Ovary (tissue), 3 donors: ENCODE results near the gene PRPF19.

Source experiments
- POLR2A ChIP-seq: fragments of 450-650 bp; IDR thresholded peaks from one replicate; pipeline ENCODE4 v1.6.1; 2017; ENCODE audit warnings: antibody characterized with exemption, mild to moderate bottlenecking, moderate library complexity
- TF ChIP-seq, protein P1 (sequence below), 3 donors: fragments of 450-650 bp in 2 of 3; fragments of 200-600 bp in 1 of 3; IDR thresholded peaks; one replicate each; pipeline versions ENCODE4 v1.5.1 to v1.8.0; 2016 to 2022; ENCODE audit warnings: antibody characterized with exemption in 3 of 3, mild to moderate bottlenecking in 1 of 3
- donor health status: DM: no; HTN: no; CAD: no.

- TF ChIP-seq, protein P1, sequence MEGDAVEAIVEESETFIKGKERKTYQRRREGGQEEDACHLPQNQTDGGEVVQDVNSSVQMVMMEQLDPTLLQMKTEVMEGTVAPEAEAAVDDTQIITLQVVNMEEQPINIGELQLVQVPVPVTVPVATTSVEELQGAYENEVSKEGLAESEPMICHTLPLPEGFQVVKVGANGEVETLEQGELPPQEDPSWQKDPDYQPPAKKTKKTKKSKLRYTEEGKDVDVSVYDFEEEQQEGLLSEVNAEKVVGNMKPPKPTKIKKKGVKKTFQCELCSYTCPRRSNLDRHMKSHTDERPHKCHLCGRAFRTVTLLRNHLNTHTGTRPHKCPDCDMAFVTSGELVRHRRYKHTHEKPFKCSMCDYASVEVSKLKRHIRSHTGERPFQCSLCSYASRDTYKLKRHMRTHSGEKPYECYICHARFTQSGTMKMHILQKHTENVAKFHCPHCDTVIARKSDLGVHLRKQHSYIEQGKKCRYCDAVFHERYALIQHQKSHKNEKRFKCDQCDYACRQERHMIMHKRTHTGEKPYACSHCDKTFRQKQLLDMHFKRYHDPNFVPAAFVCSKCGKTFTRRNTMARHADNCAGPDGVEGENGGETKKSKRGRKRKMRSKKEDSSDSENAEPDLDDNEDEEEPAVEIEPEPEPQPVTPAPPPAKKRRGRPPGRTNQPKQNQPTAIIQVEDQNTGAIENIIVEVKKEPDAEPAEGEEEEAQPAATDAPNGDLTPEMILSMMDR (IDR thresholded peaks at IDR 0.05), result no peak
- no peak for TF ChIP-seq POLR2A
Measured at GRCh38 chr11:60869451-60869825, 36.9 kb downstream of the PRPF19 start.
